GM18507 (cell line): ENCODE measurements around the gene CKAP2L.
"Not testable (repeated sequence)": the region's sequence is repeated elsewhere in the genome, so short reads cannot be mapped to it uniquely, and the experiment has no call there.

Source experiments
- DNase-seq: peaks from one replicate; pipeline ENCODE4 v3.0.0; 2011; ENCODE audit warnings: low read depth; ENCODE audit not compliant: insufficient read length; ENCODE audit errors: extremely low spot score
- FAIRE-seq: peaks from 2 replicates; lab custom pipeline; 2011; peaks lifted over from hg19 to GRCh38; lab: Jason Lieb, UNC

CKAP2L gene

GRCh38 chr2:112714836-112715631 is 49.4 kb downstream of the CKAP2L start:
- no peak for DNase-seq
- FAIRE-seq = no peak

- FAIRE-seq (no peak), DNase-seq (no peak)
Observed at GRCh38 chr2:112714331-112714730, 50.1 kb downstream of the CKAP2L start.

GRCh38 chr2:112713926-112714325 is 50.5 kb downstream of the CKAP2L start:
- DNase-seq = no peak
- FAIRE-seq = no peak

- FAIRE-seq (no peak), DNase-seq (no peak)
Observed at GRCh38 chr2:112713585-112713925, 50.9 kb downstream of the CKAP2L start.

GRCh38 chr2:112712903-112713584 is 51.4 kb downstream of the CKAP2L start:
- FAIRE-seq = no peak

GRCh38 chr2:112712465-112712864 is 51.9 kb downstream of the CKAP2L start:
- DNase-seq = no peak
- FAIRE-seq = no peak

More at GRCh38 chr2:112712903-112713584, 51.4 kb downstream of the CKAP2L start:
- no peak for DNase-seq

- DNase-seq (no peak), FAIRE-seq (no peak)
Observed at GRCh38 chr2:112710956-112711750, 53.3 kb downstream of the CKAP2L start.

- DNase-seq (no peak), FAIRE-seq (no peak)
Observed at GRCh38 chr2:112709703-112710102, 54.7 kb downstream of the CKAP2L start.

- DNase-seq = no peak
Observed at GRCh38 chr2:112708968-112709367, 55.4 kb downstream of the CKAP2L start.

GRCh38 chr2:112706947-112707346 is 57.5 kb downstream of the CKAP2L start:
- FAIRE-seq, DNase-seq: not testable (repeated sequence)

More at GRCh38 chr2:112708968-112709367, 55.4 kb downstream of the CKAP2L start:
- no peak for FAIRE-seq

- FAIRE-seq = peak; percentile 70
- no peak for DNase-seq
Observed at GRCh38 chr2:112706170-112706664, 58.2 kb downstream of the CKAP2L start.

GRCh38 chr2:112705575-112705974 is 58.8 kb downstream of the CKAP2L start:
- peak; percentile 59 for FAIRE-seq

GRCh38 chr2:112703684-112704083 is 60.7 kb downstream of the CKAP2L start:
- FAIRE-seq = no peak
- DNase-seq = no peak

More at GRCh38 chr2:112705575-112705974, 58.8 kb downstream of the CKAP2L start:
- no peak for DNase-seq

- DNase-seq (no peak), FAIRE-seq (no peak)
Observed at GRCh38 chr2:112701052-112701451, 63.4 kb downstream of the CKAP2L start.

GRCh38 chr2:112699984-112700667 is 64.3 kb downstream of the CKAP2L start:
- no peak for DNase-seq
- FAIRE-seq = peak; percentile 59

- FAIRE-seq (peak; percentile 33), DNase-seq (no peak)
Observed at GRCh38 chr2:112698834-112699515, 65.4 kb downstream of the CKAP2L start.

GRCh38 chr2:112694182-112694581 is 70.2 kb downstream of the CKAP2L start:
- FAIRE-seq (no peak), DNase-seq (no peak)

GRCh38 chr2:112693596-112693995 is 70.8 kb downstream of the CKAP2L start:
- DNase-seq (no peak), FAIRE-seq (no peak)

- FAIRE-seq (no peak), DNase-seq (no peak)
Observed at GRCh38 chr2:112692918-112693317, 71.5 kb downstream of the CKAP2L start.
